Right forelimb (tissue), 1 donor: ENCODE results near the gene CASQ2.

Experiments used
- DNase-seq: peaks from one replicate; pipeline ENCODE4 v3.0.0-alpha.2; 2018

Gene CASQ2

GRCh38 chr1:115726570-115726969 lies 41.9 kb downstream of the CASQ2 start:
- DNase-seq, result no peak

GRCh38 chr1:115726161-115726560 lies 42.4 kb downstream of the CASQ2 start:
- no peak for DNase-seq

GRCh38 chr1:115725600-115725999 lies 42.9 kb downstream of the CASQ2 start:
- DNase-seq, result no peak

- no peak for DNase-seq
Observed at GRCh38 chr1:115723756-115724155, 44.8 kb downstream of the CASQ2 start.

GRCh38 chr1:115722221-115722620 lies 46.3 kb downstream of the CASQ2 start:
- no peak for DNase-seq

GRCh38 chr1:115719285-115719684 lies 49.2 kb downstream of the CASQ2 start:
- DNase-seq, result no peak

- no peak for DNase-seq
Observed at GRCh38 chr1:115718011-115718754, 50.3 kb downstream of the CASQ2 start.

GRCh38 chr1:115717541-115717940 lies 51.0 kb downstream of the CASQ2 start:
- no peak for DNase-seq

GRCh38 chr1:115714572-115715141 lies 53.9 kb downstream of the CASQ2 start:
- no peak for DNase-seq

- DNase-seq, result no peak
Observed at GRCh38 chr1:115713906-115714305, 54.6 kb downstream of the CASQ2 start.

- DNase-seq, result no peak
Observed at GRCh38 chr1:115712911-115713609, 55.5 kb downstream of the CASQ2 start.

- DNase-seq, result no peak
Observed at GRCh38 chr1:115710859-115711624, 57.5 kb downstream of the CASQ2 start.

- DNase-seq, result no peak
Observed at GRCh38 chr1:115706587-115707425, 61.7 kb downstream of the CASQ2 start.

GRCh38 chr1:115705963-115706362 lies 62.6 kb downstream of the CASQ2 start:
- no peak for DNase-seq

GRCh38 chr1:115705085-115705951 lies 63.2 kb downstream of the CASQ2 start:
- DNase-seq, result no peak

- DNase-seq, result no peak
Observed at GRCh38 chr1:115702959-115703358, 65.6 kb downstream of the CASQ2 start.

- no peak for DNase-seq
Observed at GRCh38 chr1:115701090-115701489, 67.4 kb downstream of the CASQ2 start.

- DNase-seq, result no peak
Observed at GRCh38 chr1:115697619-115698018, 70.9 kb downstream of the CASQ2 start.

- DNase-seq, result no peak
Observed at GRCh38 chr1:115694805-115695204, 73.7 kb downstream of the CASQ2 start.

GRCh38 chr1:115692224-115692623 lies 76.3 kb downstream of the CASQ2 start:
- no peak for DNase-seq

GRCh38 chr1:115690972-115691371 lies 77.5 kb downstream of the CASQ2 start:
- no peak for DNase-seq
